Measurements from ENCODE around the gene NT5C3A. TPM values are rescaled to one million over a fixed set of nuclear protein-coding genes. Genes with fewer than 3 reads are reported as not detected.
"Not testable (repeated sequence)": the region's sequence is repeated elsewhere in the genome, so short reads cannot be mapped to it uniquely, and the experiment has no call there.

The NT5C3A gene
- polyA plus RNA-seq (ENCODE audit: insufficient read depth in 1 of 5, insufficient read length in 5 of 5, low replicate concordance in 1 of 5): 10 to 100 TPM; 34.8 to 49.1 (median 42.9) TPM
- long read RNA-seq, donor 1, transcript NT5C3A-204 (10 exons, 1,759 nt): major isoform, 9 of 15 reads
- long read RNA-seq, donor 1, partial matches to known transcripts: 0 of 15 reads
- long read RNA-seq, donor 1, other reads (novel, unspliced or antisense): 0 of 15 reads
- long read RNA-seq, donor 2, transcript NT5C3A-201 (9 exons, 1,704 nt): major isoform, 8 of 14 reads
- long read RNA-seq, donor 2, transcript NT5C3A-204 (10 exons, 1,759 nt): minor isoform, 6 of 14 reads
- long read RNA-seq, donor 2, partial matches to known transcripts: 0 of 14 reads
- long read RNA-seq, donor 2, other reads (novel, unspliced or antisense): 0 of 14 reads
- long read RNA-seq, donor 3, transcript NT5C3A-204 (10 exons, 1,759 nt): major isoform, 6 of 21 reads
- long read RNA-seq, donor 3, partial matches to known transcripts: 10 of 21 reads
- long read RNA-seq, donor 3, other reads (novel, unspliced or antisense): 0 of 21 reads
- long read RNA-seq, donor 4, transcript NT5C3A-211 (2 exons, 369 nt): major isoform, 7 of 13 reads
- long read RNA-seq, donor 4, partial matches to known transcripts: 0 of 13 reads
- long read RNA-seq, donor 4, other reads (novel, unspliced or antisense): 0 of 13 reads
- long read RNA-seq, donor 5, transcript NT5C3A-211 (2 exons, 369 nt): major isoform, 11 of 21 reads
- long read RNA-seq, donor 5, transcript NT5C3A-201 (9 exons, 1,704 nt): minor isoform, 6 of 21 reads
- long read RNA-seq, donor 5, partial matches to known transcripts: 0 of 21 reads
- long read RNA-seq, donor 5, other reads (novel, unspliced or antisense): 0 of 21 reads
- long read RNA-seq, donor 6, transcript NT5C3A-201 (9 exons, 1,704 nt): major isoform, 9 of 26 reads
- long read RNA-seq, donor 6, transcript NT5C3A-211 (2 exons, 369 nt): minor isoform, 8 of 26 reads
- long read RNA-seq, donor 6, transcript NT5C3A-204 (10 exons, 1,759 nt): major isoform, 9 of 26 reads
- long read RNA-seq, donor 6, partial matches to known transcripts: 0 of 26 reads
- long read RNA-seq, donor 6, other reads (novel, unspliced or antisense): 0 of 26 reads
- long read RNA-seq, donor 7, transcript NT5C3A-204 (10 exons, 1,759 nt): minor isoform, 6 of 17 reads
- long read RNA-seq, donor 7, transcript NT5C3A-211 (2 exons, 369 nt): major isoform, 7 of 17 reads
- long read RNA-seq, donor 7, partial matches to known transcripts: 0 of 17 reads
- long read RNA-seq, donor 7, other reads (novel, unspliced or antisense): 0 of 17 reads
- long read RNA-seq, donor 8, transcript NT5C3A-201 (9 exons, 1,704 nt): major isoform, 5 of 10 reads
- long read RNA-seq, donor 8, partial matches to known transcripts: 0 of 10 reads
- long read RNA-seq, donor 8, other reads (novel, unspliced or antisense): 0 of 10 reads

DNA sequence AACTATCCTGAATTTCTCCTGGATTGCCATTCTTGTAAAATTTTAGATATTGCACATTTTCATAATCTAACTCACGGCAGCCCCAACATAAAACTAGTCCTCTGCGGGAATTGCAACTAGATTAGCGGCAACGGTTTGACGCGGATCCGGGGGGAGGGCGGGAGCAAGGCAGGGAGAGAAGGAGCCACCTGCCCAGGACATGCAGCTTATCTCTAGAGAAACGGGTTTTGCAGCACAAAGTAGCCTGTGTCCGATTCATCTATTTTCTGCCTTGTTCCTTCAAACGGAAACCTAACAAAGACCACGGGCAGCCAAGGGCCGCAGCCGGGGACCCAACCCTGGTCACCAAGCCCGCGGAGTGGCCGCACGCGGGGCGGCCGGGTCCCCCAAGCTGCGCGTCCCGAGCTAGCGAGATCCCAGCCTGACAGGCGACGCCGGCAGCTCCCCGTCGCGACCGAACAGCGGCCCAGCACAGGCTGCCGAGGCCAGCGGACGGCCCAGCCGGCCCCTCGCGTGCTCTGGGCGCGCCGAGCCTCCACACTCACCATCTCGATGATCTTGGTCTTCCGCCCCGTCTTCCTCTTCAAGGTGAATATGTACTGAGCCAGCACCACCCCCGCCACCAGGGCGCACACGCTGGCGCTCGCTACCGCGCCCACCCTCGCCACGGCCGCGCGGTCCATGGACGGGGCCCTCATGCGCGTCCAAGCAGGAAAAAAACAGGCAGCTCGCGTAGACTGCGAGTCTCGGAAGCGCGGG is at the start of gene NT5C3A:
Gene NT5C3A (minus strand): TSS at position 754 of the 759 bp plus-strand sequence. CDS start 71 bp downstream, at position 683.
- DNase-seq: no peak

GRCh38 chr7:33111614-33112013 is 49.0 kb upstream of the NT5C3A start:
- DNase-seq: no peak

DNA sequence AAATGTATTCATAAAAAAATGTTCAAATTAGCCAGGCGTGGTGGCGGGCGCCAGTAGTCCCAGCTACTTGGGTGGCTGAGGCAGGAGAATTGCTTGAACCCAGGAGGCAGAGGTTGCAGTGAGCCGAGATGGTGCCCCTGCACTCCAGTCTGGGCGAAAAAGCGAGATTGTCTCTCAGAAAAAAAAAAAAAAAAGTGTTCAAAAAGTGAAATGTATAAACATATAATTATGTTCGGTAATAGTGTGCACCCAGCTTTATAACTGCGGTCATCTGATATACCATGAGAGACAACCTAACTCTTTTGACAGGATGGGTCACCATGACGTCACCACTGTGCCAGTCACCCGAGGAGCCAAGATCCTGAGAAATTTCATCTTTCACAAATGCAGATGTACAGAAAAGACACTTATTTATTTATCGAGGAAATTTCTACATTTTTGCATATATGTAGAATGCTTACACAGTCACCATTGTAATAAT is 47.2 kb upstream of the NT5C3A start:
- no peak for DNase-seq

GRCh38 chr7:33109005-33109757 is 46.6 kb upstream of the NT5C3A start, which contains the start of gene RP9:
TSS of gene RP9 (minus strand) at chr7:33109404. CDS start at chr7:33109372, 32 bp downstream.
- DNase-seq: peak; percentile 77 to 83

DNA sequence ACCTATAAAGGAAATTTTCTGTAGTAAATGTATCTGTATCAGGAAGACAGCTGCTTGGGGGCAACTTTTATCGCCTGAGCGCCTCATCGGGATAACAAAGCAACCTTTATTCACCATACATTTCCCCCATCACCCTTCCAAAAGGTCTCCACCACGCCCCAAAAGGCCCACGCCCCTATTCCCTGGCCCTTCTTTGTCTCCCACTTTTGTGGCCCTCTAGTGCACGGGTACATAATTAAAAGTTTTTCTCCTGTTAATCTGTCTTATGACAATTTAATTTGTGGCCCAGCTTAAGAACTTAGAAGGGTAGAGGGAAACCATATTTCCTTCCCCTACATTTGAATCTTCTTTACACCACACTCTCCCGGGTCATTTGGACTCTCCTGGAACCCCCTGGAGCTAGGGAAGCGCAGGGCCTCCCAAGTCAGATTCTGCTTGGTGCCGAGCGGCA is 46.0 kb upstream of the NT5C3A start:
- DNase-seq: no peak

DNA sequence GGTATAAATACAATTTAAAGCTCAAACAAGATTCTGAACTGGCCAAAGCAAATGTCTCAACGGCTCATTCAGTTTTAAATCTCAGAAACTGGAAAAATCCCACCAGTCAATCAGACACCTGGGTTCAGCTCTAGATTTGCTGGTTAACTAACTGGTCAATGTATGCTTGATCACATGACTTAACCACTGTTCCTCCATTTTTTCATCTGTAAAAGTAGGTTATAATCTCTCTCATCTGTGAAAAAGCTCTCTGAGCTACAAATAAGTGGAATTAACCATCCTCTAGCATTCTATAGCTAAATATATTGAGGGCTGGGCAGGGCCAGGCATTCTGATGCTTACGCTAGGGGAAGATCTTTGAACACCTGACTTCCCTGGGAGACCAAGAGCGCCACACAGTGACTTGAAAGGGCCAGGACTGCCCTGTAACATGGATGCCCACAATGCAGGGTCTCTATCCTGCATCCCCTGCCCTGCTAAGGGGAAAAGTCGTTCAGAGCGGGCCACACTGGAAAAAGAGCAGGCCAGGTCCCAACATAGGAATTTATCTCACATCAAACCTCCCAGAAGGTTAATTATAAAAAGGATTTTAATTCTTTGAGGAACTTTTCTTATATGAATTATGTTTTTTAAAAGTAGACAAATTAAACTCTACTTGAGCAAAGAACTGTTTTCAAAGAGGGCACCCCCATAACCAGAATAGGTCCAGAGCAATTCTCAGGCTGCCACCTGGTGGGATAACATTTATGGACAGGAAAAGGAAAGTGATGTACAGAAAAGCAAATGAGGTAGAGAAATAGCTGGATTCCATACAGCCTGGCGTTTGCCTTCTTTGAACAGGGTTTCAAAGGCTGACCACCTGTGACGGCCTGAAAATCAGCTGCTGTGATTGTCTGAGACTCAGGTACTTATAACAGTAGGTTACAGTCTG is 44.8 kb upstream of the NT5C3A start:
- DNase-seq: peak in 1 of 2 donors; percentile 27

DNA sequence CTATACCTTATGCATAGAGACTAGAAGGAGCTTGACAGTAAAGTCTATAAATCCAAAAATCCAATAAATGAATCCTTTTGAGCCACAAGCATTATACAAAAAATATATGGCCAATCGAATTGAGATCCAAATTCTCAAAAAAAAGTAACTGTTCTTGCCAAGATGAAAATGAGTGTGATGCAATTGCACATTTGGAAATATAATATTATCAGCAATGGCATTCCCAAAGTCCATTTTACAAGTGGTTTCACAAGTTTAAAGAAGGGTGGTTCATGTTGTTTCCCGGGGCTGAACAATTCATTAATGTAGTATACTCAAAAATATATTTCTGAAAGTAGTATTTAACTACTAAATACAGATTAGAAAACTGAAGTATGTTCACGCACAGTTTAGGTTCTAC is 39.3 kb upstream of the NT5C3A start:
- peak in 1 of 2 donors; percentile 48 for DNase-seq

DNA sequence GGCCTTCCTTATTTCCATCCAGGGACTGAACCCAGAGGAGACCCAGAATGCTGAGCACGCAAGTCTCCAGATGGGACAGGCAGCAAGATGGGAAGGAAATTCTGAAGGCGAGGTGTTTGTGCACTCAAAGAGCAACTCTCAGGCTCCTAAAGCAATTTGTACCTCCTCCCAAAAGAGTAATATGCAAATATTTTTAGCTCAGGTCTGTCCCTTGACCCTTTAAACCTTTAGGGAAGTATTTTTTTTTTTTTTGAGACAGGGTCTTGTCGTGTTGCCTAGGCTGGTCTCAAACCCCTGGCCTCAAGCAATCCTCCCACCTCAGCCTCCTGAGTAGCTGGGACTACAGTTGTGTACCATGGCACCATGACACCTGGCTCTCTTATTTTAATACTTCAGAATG is 38.2 kb upstream of the NT5C3A start:
- DNase-seq: no peak

- DNase-seq: no peak
Observed at GRCh38 chr7:33099154-33099940, 36.8 kb upstream of the NT5C3A start.

DNA sequence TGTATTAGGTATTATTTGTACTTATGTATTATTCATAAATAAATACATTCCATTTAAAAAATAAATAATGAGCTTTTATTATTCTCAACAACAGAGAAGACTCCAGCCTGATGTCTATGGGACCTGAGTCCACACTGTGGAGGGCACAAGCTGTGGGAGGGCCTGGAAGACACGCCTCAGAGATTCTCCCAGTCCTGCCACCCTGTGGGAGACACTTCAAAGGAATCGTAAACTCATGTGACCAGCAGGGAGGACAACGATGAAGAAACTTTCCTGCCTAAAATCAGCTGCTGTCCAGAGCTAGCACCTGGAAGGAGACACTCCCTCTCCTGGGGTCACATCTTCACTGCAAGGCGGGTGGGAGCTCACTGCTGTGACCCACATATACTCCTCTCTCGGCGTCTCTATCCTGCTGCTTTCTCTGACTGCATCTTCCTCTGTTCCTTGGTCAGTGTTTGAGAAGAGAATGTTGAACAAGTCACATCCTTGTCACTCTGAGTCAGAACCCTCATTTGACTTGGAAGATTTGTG is 32.2 kb upstream of the NT5C3A start:
- DNase-seq: not testable (repeated sequence)

GRCh38 chr7:33093266-33093665 is 30.7 kb upstream of the NT5C3A start:
- DNase-seq: no peak

GRCh38 chr7:33091641-33092191 is 29.1 kb upstream of the NT5C3A start:
- no peak for DNase-seq

- DNase-seq: no peak
Observed at GRCh38 chr7:33091111-33091531, 28.5 kb upstream of the NT5C3A start.

GRCh38 chr7:33089142-33089541 is 26.6 kb upstream of the NT5C3A start:
- DNase-seq: no peak

- no peak for DNase-seq
Observed at GRCh38 chr7:33087858-33088257, 25.3 kb upstream of the NT5C3A start.

DNA sequence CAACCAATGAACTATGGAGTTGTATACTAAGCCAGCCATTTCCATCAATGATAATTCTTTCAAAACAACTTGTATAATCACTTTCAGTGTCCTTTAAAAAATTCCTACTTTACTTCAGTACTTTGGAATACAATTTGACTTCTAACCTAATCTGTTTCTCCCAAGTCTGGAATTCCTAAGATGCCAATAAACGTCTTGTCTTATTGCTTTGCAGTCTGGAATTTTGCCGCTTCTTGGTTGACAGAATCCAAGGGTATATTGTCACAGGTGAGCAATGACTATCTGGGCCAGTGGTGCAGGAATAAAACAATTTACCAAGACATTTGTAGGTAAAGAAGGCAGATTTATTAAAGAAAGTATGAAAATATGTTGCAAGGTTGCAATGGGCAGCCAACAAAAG is 24.8 kb upstream of the NT5C3A start:
- DNase-seq: no peak
